Erythroblast (primary cell): ENCODE results near the gene PPHLN1.

Source experiments
- GATA1 ChIP-seq: IDR thresholded peaks from 2 replicates; pipeline ENCODE4 v1.6.1; 2011; ENCODE audit warnings: low read depth, mild to moderate bottlenecking, control low read depth, low read length, moderate library complexity
- POLR2A ChIP-seq: IDR thresholded peaks from 2 replicates; pipeline ENCODE4 v1.6.1; 2011; ENCODE audit warnings: mild to moderate bottlenecking, low read length

DNA sequence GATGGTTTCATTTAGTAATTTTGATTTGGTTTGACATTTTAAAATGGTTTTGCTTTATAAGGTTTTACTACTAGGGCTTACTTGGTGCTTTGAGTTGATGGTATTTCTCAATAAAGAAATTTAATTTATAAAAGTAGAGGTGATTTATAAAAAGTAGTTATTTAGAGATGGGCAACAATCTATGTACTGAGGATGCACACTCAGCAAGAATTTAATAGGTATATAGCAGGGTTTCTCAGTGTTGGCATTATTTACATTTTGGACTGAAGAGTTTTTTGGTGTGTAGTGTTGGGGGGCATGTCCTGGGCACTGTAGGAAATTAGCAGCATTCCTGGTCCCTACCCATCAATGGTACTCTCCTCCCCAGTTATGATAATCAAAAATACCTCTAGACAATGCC lies 47.7 kb downstream of the PPHLN1 start:
- no peak for TF ChIP-seq POLR2A
- TF ChIP-seq GATA1 = no peak
